ENCODE results near the gene PARP1. TPM values are rescaled to one million over a fixed set of nuclear protein-coding genes. Genes with fewer than 3 reads are reported as not detected.

Gene PARP1
- total RNA-seq (2021; fragmentation: NEBNext Ultra II Directional; extraction: Animal tissue kit (Norgen Biotek cat#: 25700)) = 10 to 100 TPM; 62.5 to 95.6 (median 91.9) TPM
- long read RNA-seq, transcript PARP1-203 (23 exons, 3,958 nt) = major isoform, 23 of 72 reads
- long read RNA-seq, partial matches to known transcripts = 43 of 72 reads
- long read RNA-seq, other reads (novel, unspliced or antisense) = 6 of 72 reads

GRCh38 chr1:226407497-226408284, at the start of gene PARP1:
Gene PARP1 (minus strand): TSS chr1:226408093. CDS start chr1:226407929, 164 bp downstream.
- peak; percentile 78 for DNase-seq
- no peaks in the 10 kb centered on the region for H3K36me3 Mint-ChIP-seq (ENCODE audit: low read depth)

GRCh38 chr1:226457307-226457712, 49.4 kb upstream of the PARP1 start:
- Mint-ChIP-seq H3K9me3 (peaks cover 5% of the 10 kb centered on the region; the same call in 1 of the 2 replicates), H3K27me3 (ENCODE audit: insufficient read depth) (peaks cover 42% of the 10 kb centered on the region), H3K4me1 (ENCODE audit: low read depth) (no peaks in the 10 kb centered on the region), H3K36me3 (ENCODE audit: low read depth) (peaks cover 5% of the 10 kb centered on the region; the same call in 1 of the 2 replicates), H3K27ac (no peak overlapping the region), H3K4me3 (no peak overlapping the region)
- peak; percentile 59 for TF ChIP-seq CTCF (IDR thresholded peaks at IDR 0.05)
- DNase-seq = no peak

More at GRCh38 chr1:226407497-226408284, at the start of gene PARP1:
- H3K4me3 Mint-ChIP-seq = peak within 1 kb of the TSS; percentile 99
- H3K9me3 Mint-ChIP-seq = no peaks in the 10 kb centered on the region
- peaks cover 41% of the 10 kb centered on the region for H3K4me1 Mint-ChIP-seq (ENCODE audit: low read depth)
- peaks cover 14% of the 10 kb centered on the region for H3K27me3 Mint-ChIP-seq (ENCODE audit: insufficient read depth)
- peak within 1 kb of the TSS; percentile 84 for H3K27ac Mint-ChIP-seq
- peak; percentile 96 for TF ChIP-seq CTCF (IDR thresholded peaks at IDR 0.05)

GRCh38 chr1:226455843-226456242, 48.0 kb upstream of the PARP1 start:
- Mint-ChIP-seq H3K27ac (no peak overlapping the region), H3K4me3 (no peak overlapping the region), H3K9me3 (no peaks in the 10 kb centered on the region), H3K4me1 (ENCODE audit: low read depth) (no peaks in the 10 kb centered on the region), H3K36me3 (ENCODE audit: low read depth) (no peaks in the 10 kb centered on the region), H3K27me3 (ENCODE audit: insufficient read depth) (peaks cover 41% of the 10 kb centered on the region)
- no peak for DNase-seq
- no peak for TF ChIP-seq CTCF (IDR thresholded peaks at IDR 0.05)

- H3K36me3 Mint-ChIP-seq (ENCODE audit: low read depth) = no peaks in the 10 kb centered on the region
- H3K27ac Mint-ChIP-seq = no peak overlapping the region
- peaks cover 42% of the 10 kb centered on the region for H3K27me3 Mint-ChIP-seq (ENCODE audit: insufficient read depth)
- no peak overlapping the region for H3K4me3 Mint-ChIP-seq
- no peaks in the 10 kb centered on the region for H3K4me1 Mint-ChIP-seq (ENCODE audit: low read depth)
- no peak for DNase-seq
- TF ChIP-seq CTCF (IDR thresholded peaks at IDR 0.05) = no peak
- no peaks in the 10 kb centered on the region for H3K9me3 Mint-ChIP-seq
Observed at GRCh38 chr1:226454349-226454748, 46.5 kb upstream of the PARP1 start.

- no peaks in the 10 kb centered on the region for H3K4me1 Mint-ChIP-seq (ENCODE audit: low read depth)
- peaks cover 36% of the 10 kb centered on the region for H3K27me3 Mint-ChIP-seq (ENCODE audit: insufficient read depth)
- no peak overlapping the region for H3K27ac Mint-ChIP-seq
- H3K9me3 Mint-ChIP-seq = no peaks in the 10 kb centered on the region
- no peak overlapping the region for H3K4me3 Mint-ChIP-seq
- no peak for TF ChIP-seq CTCF (IDR thresholded peaks at IDR 0.05)
- H3K36me3 Mint-ChIP-seq (ENCODE audit: low read depth) = no peaks in the 10 kb centered on the region
- DNase-seq = no peak
Observed at GRCh38 chr1:226453015-226453704, 45.3 kb upstream of the PARP1 start.
